ENCODE data around the gene SLC38A7. TPM values are rescaled to one million over a fixed set of nuclear protein-coding genes. Genes with fewer than 3 reads are reported as not detected.

Gene SLC38A7
- total RNA-seq, 1 donor from 2014 or later = 23.5 TPM

- Histone ChIP-seq H3K36me3 (no peaks in the 10 kb centered on the region), H3K27ac (no peak overlapping the region), H3K27me3 (no peaks in the 10 kb centered on the region), H3K4me1 (no peaks in the 10 kb centered on the region), H3K9me3 (no peaks in the 10 kb centered on the region), H3K4me3 (no peak overlapping the region)
- no peak for TF ChIP-seq CTCF (IDR thresholded peaks at IDR 0.05)
- intact Hi-C loops (cut with DNase I) = no loop called here
- no peak for DNase-seq (ENCODE audit: low spot score in 2 of 2)
Measured at GRCh38 chr16:58647107-58647506, 37.5 kb downstream of the SLC38A7 start.

DNA sequence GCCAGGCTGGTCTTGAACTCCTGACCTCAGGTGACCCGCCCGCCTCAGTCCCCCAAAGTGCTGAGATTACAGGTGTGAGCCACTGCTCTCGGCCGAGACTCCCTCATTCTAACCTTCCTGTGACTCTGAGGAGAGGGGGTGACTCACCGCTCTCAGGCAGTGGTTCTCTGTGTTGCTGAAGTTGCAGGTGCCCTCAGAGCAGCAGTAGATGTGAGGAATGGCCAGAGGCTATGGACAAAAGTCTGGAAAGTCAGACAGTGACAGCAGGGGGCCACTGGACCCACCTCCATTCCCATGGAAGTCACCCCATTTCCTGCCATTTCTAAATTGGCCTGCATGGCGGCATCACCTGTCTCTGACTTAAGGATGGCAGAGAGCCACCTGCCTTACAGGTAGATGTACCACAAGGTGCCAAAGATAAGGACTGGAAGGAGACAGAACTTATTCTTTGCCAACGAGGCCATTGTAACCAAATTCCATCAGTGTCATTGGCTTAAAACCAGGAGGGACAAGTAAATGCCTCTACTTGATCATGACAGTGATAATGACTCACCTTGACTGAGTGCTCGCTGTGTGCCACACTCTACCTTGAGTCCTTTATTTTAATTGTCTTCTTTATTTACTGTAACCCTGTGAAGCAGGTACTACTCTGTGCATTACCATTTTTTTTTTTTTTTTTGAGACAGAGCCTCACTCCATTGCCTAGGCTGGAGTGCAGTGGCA lies 39.6 kb downstream of the SLC38A7 start:
- TF ChIP-seq CTCF (IDR thresholded peaks at IDR 0.05) = no peak

GRCh38 chr16:58644108-58644507 lies 40.5 kb downstream of the SLC38A7 start:
- Histone ChIP-seq H3K4me3 (no peak overlapping the region), H3K36me3 (no peaks in the 10 kb centered on the region), H3K27me3 (no peaks in the 10 kb centered on the region), H3K4me1 (no peaks in the 10 kb centered on the region), H3K27ac (no peak overlapping the region), H3K9me3 (no peaks in the 10 kb centered on the region)
- DNase-seq (ENCODE audit: low spot score in 2 of 2) = no peak
- intact Hi-C loops (cut with DNase I) = no loop called here
- no peak for TF ChIP-seq CTCF (IDR thresholded peaks at IDR 0.05)

More for the DNA sequence above, 39.6 kb downstream of the SLC38A7 start:
- Histone ChIP-seq H3K27ac (no peak overlapping the region), H3K27me3 (no peaks in the 10 kb centered on the region), H3K9me3 (no peaks in the 10 kb centered on the region), H3K4me1 (no peaks in the 10 kb centered on the region), H3K36me3 (no peaks in the 10 kb centered on the region), H3K4me3 (no peak overlapping the region)
- intact Hi-C loops (cut with DNase I) = no loop called here
- no peak for DNase-seq (ENCODE audit: low spot score in 2 of 2)

GRCh38 chr16:58640949-58641348 lies 43.6 kb downstream of the SLC38A7 start:
- intact Hi-C loops (cut with DNase I) = no loop called here
- H3K27ac ChIP-seq = no peak overlapping the region
- no peaks in the 10 kb centered on the region for H3K4me1 ChIP-seq
- DNase-seq (ENCODE audit: low spot score in 2 of 2) = no peak
- H3K27me3 ChIP-seq = no peaks in the 10 kb centered on the region
- no peak overlapping the region for H3K4me3 ChIP-seq
- no peak for TF ChIP-seq CTCF (IDR thresholded peaks at IDR 0.05)
- H3K36me3 ChIP-seq = no peaks in the 10 kb centered on the region
- H3K9me3 ChIP-seq = no peaks in the 10 kb centered on the region

GRCh38 chr16:58639836-58640235 lies 44.7 kb downstream of the SLC38A7 start:
- Histone ChIP-seq H3K36me3 (no peaks in the 10 kb centered on the region), H3K9me3 (no peaks in the 10 kb centered on the region), H3K4me1 (no peaks in the 10 kb centered on the region), H3K4me3 (no peak overlapping the region), H3K27ac (no peak overlapping the region), H3K27me3 (no peaks in the 10 kb centered on the region)
- intact Hi-C loops (cut with DNase I) = no loop called here
- no peak for TF ChIP-seq CTCF (IDR thresholded peaks at IDR 0.05)
- DNase-seq (ENCODE audit: low spot score in 2 of 2) = no peak

GRCh38 chr16:58639230-58639629 lies 45.3 kb downstream of the SLC38A7 start:
- Histone ChIP-seq H3K4me3 (no peak overlapping the region), H3K36me3 (no peaks in the 10 kb centered on the region), H3K4me1 (no peaks in the 10 kb centered on the region), H3K27ac (no peak overlapping the region), H3K27me3 (no peaks in the 10 kb centered on the region), H3K9me3 (no peaks in the 10 kb centered on the region)
- intact Hi-C loops (cut with DNase I) = no loop called here
- DNase-seq (ENCODE audit: low spot score in 2 of 2) = no peak
- TF ChIP-seq CTCF (IDR thresholded peaks at IDR 0.05) = no peak
